GM12878 (cell line): Measurements from ENCODE around the gene NT5C3A. TPM values are rescaled to one million over a fixed set of nuclear protein-coding genes. Genes with fewer than 3 reads are reported as not detected.

Experiments
- BCL3 ChIP-seq: IDR thresholded peaks from 2 replicates; pipeline ENCODE4 v1.6.1; 2011; ENCODE audit warnings: borderline replicate concordance, low read depth, mild to moderate bottlenecking, moderate library complexity, low read length; ENCODE audit not compliant: insufficient read depth, poor library complexity, severe bottlenecking
- BHLHE40 ChIP-seq, 2 experiments: fragments of 450-650 bp in 1 of 2; IDR thresholded peaks; 2 replicates each; pipeline ENCODE4 v1.6.1; 2011 to 2017; ENCODE audit warnings: low read depth in 2 of 2, borderline replicate concordance in 1 of 2, improper control_type of control experiment in 1 of 2, low read length in 1 of 2, mild to moderate bottlenecking in 1 of 2
- CBX3 ChIP-seq: fragments of 200-600 bp; sonication (generic); IDR thresholded peaks from 2 replicates; pipeline ENCODE4 v1.6.1; 2016; ENCODE audit warnings: low read depth, borderline replicate concordance
- CBX5 ChIP-seq: sonication (generic); IDR thresholded peaks from 2 replicates; pipeline ENCODE4 v1.6.1; 2016; ENCODE audit warnings: low read depth, moderate library complexity, mild to moderate bottlenecking, inconsistent platforms
- ELK1 ChIP-seq: IDR thresholded peaks from 2 replicates; pipeline ENCODE4 v1.6.1; 2012; ENCODE audit warnings: low read depth, low read length, improper control_type of control experiment
- EZH2 ChIP-seq: IDR thresholded peaks from 2 replicates; pipeline ENCODE4 v1.6.1; 2012; ENCODE audit warnings: low read depth, mild to moderate bottlenecking, control low read depth, inconsistent platforms, low read length, borderline replicate concordance; ENCODE audit not compliant: control insufficient read depth
- GABPA ChIP-seq: IDR thresholded peaks from 2 replicates; pipeline ENCODE4 v1.6.1; 2014; ENCODE audit warnings: antibody characterized with exemption, low read depth, mild to moderate bottlenecking, inconsistent platforms
- GATAD2B ChIP-seq: fragments of 450-650 bp; conservative IDR thresholded peaks from 2 replicates; pipeline ENCODE4 v1.6.1; 2017; ENCODE audit warnings: low read depth, mild to moderate bottlenecking, moderate library complexity
- JUNB ChIP-seq: IDR thresholded peaks from 2 replicates; pipeline ENCODE4 v1.6.1; 2016; ENCODE audit warnings: antibody characterized with exemption, mild to moderate bottlenecking
- MAX ChIP-seq: IDR thresholded peaks from 2 replicates; pipeline ENCODE4 v1.6.1; 2012; ENCODE audit warnings: low read depth, low read length, improper control_type of control experiment
- MEF2A ChIP-seq: IDR thresholded peaks from 2 replicates; pipeline ENCODE4 v1.6.1; 2011; ENCODE audit warnings: low read depth, mild to moderate bottlenecking, low read length, moderate library complexity; ENCODE audit not compliant: insufficient read depth
- MTA3 ChIP-seq: IDR thresholded peaks from 2 replicates; pipeline ENCODE4 v1.6.1; 2012; ENCODE audit warnings: low read length, inconsistent platforms, borderline replicate concordance
- POLR2AphosphoS2 ChIP-seq: IDR thresholded peaks from 2 replicates; pipeline ENCODE4 v1.6.1; 2011; ENCODE audit warnings: low read depth, mild to moderate bottlenecking, low read length, improper control_type of control experiment, moderate library complexity
- POLR2AphosphoS5 ChIP-seq: IDR thresholded peaks from 2 replicates; pipeline ENCODE4 v1.6.1; 2011; ENCODE audit warnings: mild to moderate bottlenecking, low read length, inconsistent platforms
- RB1 ChIP-seq: fragments of 450-650 bp; formaldehyde crosslinking; IDR thresholded peaks from 2 replicates; pipeline ENCODE4 v1.6.1; 2017; ENCODE audit warnings: mild to moderate bottlenecking, borderline replicate concordance
- RCOR1 ChIP-seq: conservative IDR thresholded peaks from 2 replicates; pipeline ENCODE4 v1.6.1; 2012; ENCODE audit warnings: low read depth, low read length, improper control_type of control experiment
- SIX5 ChIP-seq: IDR thresholded peaks from 2 replicates; pipeline ENCODE4 v1.6.1; 2011; ENCODE audit warnings: mild to moderate bottlenecking, low read depth, low read length, moderate library complexity; ENCODE audit not compliant: severe bottlenecking
- SMC3 ChIP-seq: IDR thresholded peaks from 2 replicates; pipeline ENCODE4 v1.6.1; 2011; ENCODE audit warnings: low read length, improper control_type of control experiment, borderline replicate concordance
- SPI1 ChIP-seq: IDR thresholded peaks from 2 replicates; pipeline ENCODE4 v1.6.1; 2011; ENCODE audit warnings: low read depth, mild to moderate bottlenecking, low read length, moderate library complexity, borderline replicate concordance; ENCODE audit not compliant: insufficient read depth
- STAT1 ChIP-seq: fragments of 450-650 bp; conservative IDR thresholded peaks from 2 replicates; pipeline ENCODE4 v1.6.1; 2014; ENCODE audit warnings: antibody characterized with exemption, mild to moderate bottlenecking
- SUZ12 ChIP-seq: fragments of 200-600 bp; sonication (generic); IDR thresholded peaks from one replicate; pipeline ENCODE4 v1.6.1; 2018; ENCODE audit warnings: antibody characterized with exemption, mild to moderate bottlenecking; ENCODE audit not compliant: unreplicated experiment
- TARDBP ChIP-seq: IDR thresholded peaks from 2 replicates; pipeline ENCODE4 v1.6.1; 2016; ENCODE audit warnings: borderline replicate concordance
- TBL1XR1 ChIP-seq: IDR thresholded peaks from 2 replicates; pipeline ENCODE4 v1.6.1; 2012; ENCODE audit warnings: low read depth, low read length, improper control_type of control experiment
- ZNF207 ChIP-seq: fragments of 450-650 bp; IDR thresholded peaks from 2 replicates; pipeline ENCODE4 v1.6.1; 2014; ENCODE audit warnings: antibody characterized with exemption, mild to moderate bottlenecking, borderline replicate concordance
- ZSCAN29 ChIP-seq: fragments of 450-650 bp; IDR thresholded peaks from 2 replicates; pipeline ENCODE4 v1.6.1; 2017; ENCODE audit warnings: mild to moderate bottlenecking, moderate library complexity
- ZZZ3 ChIP-seq: IDR thresholded peaks from 2 replicates; pipeline ENCODE4 v1.6.1; 2011; ENCODE audit warnings: low read depth; ENCODE audit not compliant: control insufficient read depth, insufficient read length
- polyA plus RNA-seq, 11 experiments: library from polyadenylated mRNA; depleted of rRNA in 4 of 11; unstranded in 6 of 11; stranded (reverse) in 5 of 11; fragments of >200 nt; fragmentation: Nextera tagmentation in 4 of 11; fragmentation: Illumina TruSeq in 1 of 11; extraction: Ambion mirVana in 4 of 11; extraction: Trizol in 1 of 11; gene quantifications; 1 replicate in 1 of 11; 2 replicates in 10 of 11; pipeline versions ENCODE4 v1.2.1 to v1.2.3, GENCODE V29; 2011 to 2016; ENCODE audit warnings: inconsistent platforms in 2 of 11, missing spikeins in 2 of 11, low read depth in 1 of 11
- total RNA-seq, 4 experiments: library from RNA; depleted of rRNA in 3 of 4; stranded (reverse); fragments of >200 nt in 3 of 4; fragmentation: Illumina TruSeq in 1 of 4; extraction: Trizol in 1 of 4; gene quantifications; 2 replicates each; pipeline versions ENCODE4 v1.2.1 to v1.2.3, GENCODE V29; 2013 to 2021
- TF ChIP-seq, protein P1 (sequence below): fragments of 450-650 bp; IDR thresholded peaks from 2 replicates; pipeline ENCODE4 v1.6.1; 2016; ENCODE audit warnings: mild to moderate bottlenecking

The NT5C3A gene
- total and polyA plus RNA-seq, 10 of the 15 experiments (the other 5 are each of a cell fraction or from before 2014, with no cell fraction given), result 53.0 to 111 (median 71.4) TPM

DNA sequence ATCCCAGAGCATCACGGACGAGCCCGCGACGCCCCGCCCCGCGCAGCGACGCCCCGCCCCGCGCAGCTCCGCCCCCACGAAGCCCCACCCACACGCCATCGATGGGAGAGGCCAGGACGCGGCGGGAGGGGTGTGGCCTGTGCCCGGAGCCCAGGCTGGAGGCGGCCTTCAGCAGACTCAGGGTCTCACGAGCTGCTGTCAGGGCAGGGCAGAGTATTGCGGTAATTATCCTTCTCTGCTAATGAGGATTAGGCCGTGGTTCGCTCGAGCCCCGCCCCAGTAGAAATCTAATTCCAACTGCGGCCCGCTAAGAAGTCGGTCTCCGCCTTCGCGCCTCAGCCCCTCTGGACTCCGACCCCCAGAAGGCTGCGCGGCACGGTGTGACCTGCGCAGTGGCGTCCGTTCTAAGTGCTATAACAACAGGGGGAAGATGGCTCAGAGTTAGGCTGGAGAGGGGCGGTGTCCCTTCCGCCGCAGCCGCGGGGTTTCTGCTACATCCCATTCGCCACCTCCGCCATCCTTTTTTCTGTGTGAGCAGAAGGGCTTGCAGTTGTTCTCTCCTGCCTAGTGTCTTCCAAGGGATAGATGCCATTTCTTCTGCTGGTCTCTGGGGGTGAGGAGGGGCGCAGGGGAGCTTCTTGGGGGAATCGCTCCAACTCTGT is 337 bp upstream of the NT5C3A start (continued):
- no peak for TF ChIP-seq BCL3
- TF ChIP-seq CBX3, result no peak
- TF ChIP-seq MAX, result no peak
- no peak for TF ChIP-seq TBL1XR1
- no peak for TF ChIP-seq STAT1
- TF ChIP-seq GATAD2B, result no peak
- TF ChIP-seq MTA3, result no peak
- TF ChIP-seq ZNF207, result no peak
- TF ChIP-seq SPI1, result no peak
- TF ChIP-seq CBX5, result 0 out of 2 replicates have a peak, but pooled peaks have one; percentile 13
- TF ChIP-seq SIX5, result peak; percentile 77
- TF ChIP-seq TARDBP, result no peak
- TF ChIP-seq SUZ12, result no peak
- no peak for TF ChIP-seq RCOR1
- TF ChIP-seq ELK1, result no peak
- TF ChIP-seq JUNB, result no peak
- TF ChIP-seq GABPA, result no peak
- no peak for TF ChIP-seq SMC3
- TF ChIP-seq BHLHE40 (IDR thresholded peaks at IDR 0.05; ENCODE audit: borderline replicate concordance in 1 of 2, low read depth in 2 of 2, low read length in 1 of 2), result no peak
- no peak for TF ChIP-seq ZSCAN29
- TF ChIP-seq POLR2AphosphoS5, result no peak
- TF ChIP-seq EZH2, result no peak
- TF ChIP-seq RB1, result no peak; the same call in 1 of the 2 replicates
- no peak for TF ChIP-seq ZZZ3
- TF ChIP-seq, protein P1, sequence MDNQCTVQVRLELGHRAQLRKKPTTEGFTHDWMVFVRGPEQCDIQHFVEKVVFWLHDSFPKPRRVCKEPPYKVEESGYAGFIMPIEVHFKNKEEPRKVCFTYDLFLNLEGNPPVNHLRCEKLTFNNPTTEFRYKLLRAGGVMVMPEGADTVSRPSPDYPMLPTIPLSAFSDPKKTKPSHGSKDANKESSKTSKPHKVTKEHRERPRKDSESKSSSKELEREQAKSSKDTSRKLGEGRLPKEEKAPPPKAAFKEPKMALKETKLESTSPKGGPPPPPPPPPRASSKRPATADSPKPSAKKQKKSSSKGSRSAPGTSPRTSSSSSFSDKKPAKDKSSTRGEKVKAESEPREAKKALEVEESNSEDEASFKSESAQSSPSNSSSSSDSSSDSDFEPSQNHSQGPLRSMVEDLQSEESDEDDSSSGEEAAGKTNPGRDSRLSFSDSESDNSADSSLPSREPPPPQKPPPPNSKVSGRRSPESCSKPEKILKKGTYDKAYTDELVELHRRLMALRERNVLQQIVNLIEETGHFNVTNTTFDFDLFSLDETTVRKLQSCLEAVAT, result 0 out of 2 replicates have a peak, but pooled peaks have one; percentile 61
- no peak for TF ChIP-seq MEF2A
- no peak for TF ChIP-seq POLR2AphosphoS2
